HepG2 (cell line): ENCODE results near the gene C14orf93. TPM values are rescaled to one million over a fixed set of nuclear protein-coding genes. Genes with fewer than 3 reads are reported as not detected.

Experiments used
- AGO1 ChIP-seq: fragments of 200-400 bp; formaldehyde crosslinking; IDR thresholded peaks from 2 replicates; pipeline ENCODE4 v1.6.1; 2017; ENCODE audit warnings: mild to moderate bottlenecking, low read depth, low read length, moderate library complexity; ENCODE audit not compliant: poor library complexity, severe bottlenecking
- CC2D1A ChIP-seq: sonication (generic); formaldehyde crosslinking; IDR thresholded peaks from 2 replicates; pipeline ENCODE4 v1.8.1; 2023; ENCODE audit warnings: mild to moderate bottlenecking, missing genetic modification reagents
- CREB1 ChIP-seq, 2 experiments: fragments of 450-650 bp in 1 of 2; IDR thresholded peaks; 2 replicates each; pipeline ENCODE4 v1.6.1; 2016 to 2017; ENCODE audit warnings: control low read depth in 1 of 2, mild to moderate bottlenecking in 1 of 2, missing compliant biosample characterization in 1 of 2, missing genetic modification characterization in 1 of 2
- CREM ChIP-seq, 2 experiments: sonication (generic) in 1 of 2; formaldehyde crosslinking in 1 of 2; IDR thresholded peaks; 2 replicates each; pipeline versions ENCODE4 v1.4.0 to v1.6.1; 2016 to 2020; ENCODE audit warnings: antibody characterized with exemption in 1 of 2, mild to moderate bottlenecking in 1 of 2, missing genetic modification reagents in 1 of 2
- ELF1 ChIP-seq: sonication (generic); formaldehyde crosslinking; IDR thresholded peaks from 2 replicates; pipeline ENCODE4 v1.4.0; 2020; ENCODE audit warnings: missing genetic modification reagents
- KDM2A ChIP-seq: sonication (generic); formaldehyde crosslinking; IDR thresholded peaks from 2 replicates; pipeline ENCODE4 v1.4.0; 2020; ENCODE audit warnings: low read depth, missing genetic modification reagents, borderline replicate concordance
- PCBP2 ChIP-seq: fragments of 200-400 bp; formaldehyde crosslinking; optimal IDR thresholded peaks from 2 replicates; pipeline ENCODE3; 2018; ENCODE audit warnings: low read length, low read depth; ENCODE audit not compliant: poor library complexity, severe bottlenecking
- RAD51 ChIP-seq: fragments of 450-650 bp; IDR thresholded peaks from 2 replicates; pipeline ENCODE4 v1.6.1; 2016; ENCODE audit warnings: borderline replicate concordance
- SMARCC2 ChIP-seq: fragments of 450-650 bp; IDR thresholded peaks from 2 replicates; pipeline ENCODE4 v1.6.1; 2017; ENCODE audit warnings: antibody characterized with exemption, mild to moderate bottlenecking
- SMARCE1 ChIP-seq: fragments of 450-650 bp; IDR thresholded peaks from 2 replicates; pipeline ENCODE4 v1.6.1; 2017; ENCODE audit warnings: borderline replicate concordance
- ZBTB38 ChIP-seq: sonication (generic); formaldehyde crosslinking; IDR thresholded peaks from 2 replicates; pipeline ENCODE4 v1.5.1; 2020; ENCODE audit warnings: mild to moderate bottlenecking, missing genetic modification reagents
- ZFYVE20 ChIP-seq: sonication (generic); formaldehyde crosslinking; IDR thresholded peaks from 2 replicates; pipeline ENCODE4 v1.8.0; 2023; ENCODE audit warnings: low read depth, mild to moderate bottlenecking, moderate library complexity, missing genetic modification reagents, borderline replicate concordance
- ZKSCAN8 ChIP-seq: IDR thresholded peaks from 2 replicates; pipeline ENCODE4 v1.6.1; 2016; ENCODE audit warnings: borderline replicate concordance, missing genetic modification reagents, missing compliant biosample characterization
- ZMAT5 ChIP-seq: sonication (generic); formaldehyde crosslinking; IDR thresholded peaks from 2 replicates; pipeline ENCODE4 v1.5.0; 2020; ENCODE audit warnings: mild to moderate bottlenecking, low read depth, missing genetic modification reagents, borderline replicate concordance
- ZNF136 ChIP-seq: sonication (generic); formaldehyde crosslinking; IDR thresholded peaks from 2 replicates; pipeline ENCODE4 v1.8.1; 2022; ENCODE audit warnings: low read depth, mild to moderate bottlenecking, moderate library complexity, missing genetic modification reagents
- ZNF280B ChIP-seq: sonication (generic); formaldehyde crosslinking; IDR thresholded peaks from 2 replicates; pipeline ENCODE4 v1.5.0; 2020; ENCODE audit warnings: missing genetic modification reagents, mild to moderate bottlenecking, borderline replicate concordance
- ZNF777 ChIP-seq: sonication (generic); formaldehyde crosslinking; IDR thresholded peaks from 2 replicates; pipeline ENCODE4 v1.4.0; 2020; ENCODE audit warnings: missing genetic modification reagents
- polyA plus RNA-seq, 8 experiments: library from polyadenylated mRNA; depleted of rRNA in 3 of 8; stranded (reverse) in 7 of 8; unstranded in 1 of 8; fragments of >200 nt; fragmentation: Illumina TruSeq in 4 of 8; extraction: Trizol in 4 of 8; gene quantifications; 2 replicates each; pipeline versions ENCODE4 v1.2.1 to v1.2.3, GENCODE V29; 2011 to 2016; ENCODE audit warnings: low read depth in 4 of 8, missing spikeins in 1 of 8, mixed read lengths in 1 of 8; ENCODE audit not compliant: insufficient read depth in 1 of 8
- total RNA-seq, 5 experiments: library from RNA; depleted of rRNA; stranded (reverse); fragments of >200 nt; fragmentation: Illumina TruSeq; extraction: Trizol; gene quantifications; 2 replicates each; pipeline ENCODE4 v1.2.3, GENCODE V29; 2016; ENCODE audit warnings: low read depth in 1 of 5
- TF ChIP-seq, protein P1 (sequence below): sonication (generic); formaldehyde crosslinking; IDR thresholded peaks from 2 replicates; pipeline ENCODE4 v1.5.1; 2020; ENCODE audit warnings: mild to moderate bottlenecking, missing genetic modification reagents
- TF ChIP-seq, protein P2 (sequence below): sonication (generic); formaldehyde crosslinking; conservative IDR thresholded peaks from 2 replicates; pipeline ENCODE4 v1.8.0; 2022; ENCODE audit warnings: mild to moderate bottlenecking, moderate library complexity, missing genetic modification reagents
- TF ChIP-seq, protein P3 (sequence below): sonication (generic); formaldehyde crosslinking; IDR thresholded peaks from 2 replicates; pipeline ENCODE4 v1.8.0; 2022; ENCODE audit warnings: low read depth, missing genetic modification reagents

C14orf93 gene
- total and polyA plus RNA-seq, 2 of the 13 experiments (the other 11 are each of a cell fraction or from before 2014, with no cell fraction given): 11.4 to 22.5 TPM

DNA sequence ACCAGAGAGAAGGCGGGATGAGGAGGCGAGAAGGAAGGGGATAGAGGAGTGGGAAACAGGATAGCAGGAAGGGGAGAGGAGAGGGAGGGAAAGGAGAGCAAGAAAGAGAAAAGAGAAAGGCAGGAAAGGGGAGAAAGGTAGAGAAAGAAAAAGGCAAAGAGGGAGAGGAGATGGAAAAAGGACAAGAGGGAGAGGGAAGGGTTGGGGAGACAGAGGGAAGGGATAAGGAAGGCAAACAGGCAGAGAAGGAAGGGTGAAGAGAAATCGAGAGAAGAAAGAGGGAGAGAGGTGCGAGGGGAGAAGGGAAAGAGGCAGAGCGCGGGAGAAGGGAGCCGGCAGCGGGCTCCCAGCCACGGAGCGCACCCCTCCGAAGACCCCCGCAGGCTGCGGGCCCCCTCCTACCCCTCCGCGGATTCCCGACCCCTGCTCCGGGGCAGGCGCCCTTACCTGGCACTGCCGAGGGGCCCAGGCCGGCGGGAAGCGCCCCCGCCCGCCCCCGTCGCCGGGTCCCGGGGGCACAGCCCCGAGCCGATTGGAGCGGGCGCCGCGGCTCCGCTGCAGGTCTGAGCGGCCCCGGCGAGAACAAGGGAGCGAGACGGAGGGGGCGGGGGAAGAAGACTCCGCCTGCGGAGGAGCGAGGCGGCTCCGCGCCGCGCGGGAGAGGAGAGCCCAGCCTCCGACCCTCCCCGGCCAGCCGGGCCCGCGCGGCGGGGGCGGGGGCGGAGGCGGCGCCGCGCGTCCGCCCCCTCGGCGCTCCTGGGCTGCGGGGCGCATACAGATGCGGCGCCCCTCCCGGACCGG is 47.2 kb upstream of the C14orf93 start, which contains the start of gene CDH24 (continued):
- no peak for TF ChIP-seq CREB1 (IDR thresholded peaks at IDR 0.05)
- TF ChIP-seq CREB1 (CRISPR knock-in tag; IDR thresholded peaks at IDR 0.05): no peak
- no peak for TF ChIP-seq ZNF280B
- no peak for TF ChIP-seq KDM2A
- TF ChIP-seq ZNF777 (CRISPR knock-in tag): no peak
- TF ChIP-seq, protein P1, sequence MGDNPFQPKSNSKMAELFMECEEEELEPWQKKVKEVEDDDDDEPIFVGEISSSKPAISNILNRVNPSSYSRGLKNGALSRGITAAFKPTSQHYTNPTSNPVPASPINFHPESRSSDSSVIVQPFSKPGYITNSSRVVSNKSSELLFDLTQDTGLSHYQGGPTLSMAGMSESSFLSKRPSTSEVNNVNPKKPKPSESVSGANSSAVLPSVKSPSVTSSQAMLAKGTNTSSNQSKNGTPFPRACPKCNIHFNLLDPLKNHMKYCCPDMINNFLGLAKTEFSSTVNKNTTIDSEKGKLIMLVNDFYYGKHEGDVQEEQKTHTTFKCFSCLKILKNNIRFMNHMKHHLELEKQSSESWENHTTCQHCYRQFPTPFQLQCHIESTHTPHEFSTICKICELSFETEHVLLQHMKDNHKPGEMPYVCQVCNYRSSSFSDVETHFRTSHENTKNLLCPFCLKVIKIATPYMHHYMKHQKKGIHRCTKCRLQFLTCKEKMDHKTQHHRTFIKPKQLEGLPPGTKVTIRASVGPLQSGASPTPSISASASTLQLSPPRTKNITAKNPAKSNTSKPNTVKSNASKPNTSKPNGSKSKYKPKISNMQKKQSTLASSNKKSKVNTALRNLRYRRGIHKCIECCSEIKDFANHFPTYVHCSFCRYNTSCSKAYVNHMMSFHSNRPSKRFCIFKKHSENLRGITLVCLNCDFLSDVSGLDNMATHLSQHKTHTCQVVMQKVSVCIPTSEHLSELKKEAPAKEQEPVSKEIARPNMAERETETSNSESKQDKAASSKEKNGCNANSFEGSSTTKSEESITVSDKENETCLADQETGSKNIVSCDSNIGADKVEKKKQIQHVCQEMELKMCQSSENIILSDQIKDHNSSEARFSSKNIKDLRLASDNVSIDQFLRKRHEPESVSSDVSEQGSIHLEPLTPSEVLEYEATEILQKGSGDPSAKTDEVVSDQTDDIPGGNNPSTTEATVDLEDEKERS (CRISPR knock-in tag): no peak
- TF ChIP-seq SMARCC2: no peak
- TF ChIP-seq ELF1 (CRISPR knock-in tag): no peak
- 0 out of 2 replicates have a peak, but pooled peaks have one; percentile 17 for TF ChIP-seq ZNF136 (CRISPR knock-in tag)
- no peak for TF ChIP-seq ZKSCAN8 (CRISPR knock-in tag)
- no peak for TF ChIP-seq ZBTB38
- TF ChIP-seq AGO1: no peak
- TF ChIP-seq ZFYVE20: no peak
- no peak for TF ChIP-seq SMARCE1
- no peak for TF ChIP-seq CC2D1A
- TF ChIP-seq RAD51: peak; percentile 26; the same call in 1 of the 2 replicates
- TF ChIP-seq CREM (IDR thresholded peaks at IDR 0.05): no peak
- TF ChIP-seq CREM (CRISPR knock-in tag; IDR thresholded peaks at IDR 0.05): no peak
- TF ChIP-seq, protein P2, sequence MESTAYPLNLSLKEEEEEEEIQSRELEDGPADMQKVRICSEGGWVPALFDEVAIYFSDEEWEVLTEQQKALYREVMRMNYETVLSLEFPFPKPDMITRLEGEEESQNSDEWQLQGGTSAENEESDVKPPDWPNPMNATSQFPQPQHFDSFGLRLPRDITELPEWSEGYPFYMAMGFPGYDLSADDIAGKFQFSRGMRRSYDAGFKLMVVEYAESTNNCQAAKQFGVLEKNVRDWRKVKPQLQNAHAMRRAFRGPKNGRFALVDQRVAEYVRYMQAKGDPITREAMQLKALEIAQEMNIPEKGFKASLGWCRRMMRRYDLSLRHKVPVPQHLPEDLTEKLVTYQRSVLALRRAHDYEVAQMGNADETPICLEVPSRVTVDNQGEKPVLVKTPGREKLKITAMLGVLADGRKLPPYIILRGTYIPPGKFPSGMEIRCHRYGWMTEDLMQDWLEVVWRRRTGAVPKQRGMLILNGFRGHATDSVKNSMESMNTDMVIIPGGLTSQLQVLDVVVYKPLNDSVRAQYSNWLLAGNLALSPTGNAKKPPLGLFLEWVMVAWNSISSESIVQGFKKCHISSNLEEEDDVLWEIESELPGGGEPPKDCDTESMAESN: no peak
- TF ChIP-seq ZMAT5 (CRISPR knock-in tag): no peak
- TF ChIP-seq PCBP2: peak; percentile 64
- TF ChIP-seq, protein P3, sequence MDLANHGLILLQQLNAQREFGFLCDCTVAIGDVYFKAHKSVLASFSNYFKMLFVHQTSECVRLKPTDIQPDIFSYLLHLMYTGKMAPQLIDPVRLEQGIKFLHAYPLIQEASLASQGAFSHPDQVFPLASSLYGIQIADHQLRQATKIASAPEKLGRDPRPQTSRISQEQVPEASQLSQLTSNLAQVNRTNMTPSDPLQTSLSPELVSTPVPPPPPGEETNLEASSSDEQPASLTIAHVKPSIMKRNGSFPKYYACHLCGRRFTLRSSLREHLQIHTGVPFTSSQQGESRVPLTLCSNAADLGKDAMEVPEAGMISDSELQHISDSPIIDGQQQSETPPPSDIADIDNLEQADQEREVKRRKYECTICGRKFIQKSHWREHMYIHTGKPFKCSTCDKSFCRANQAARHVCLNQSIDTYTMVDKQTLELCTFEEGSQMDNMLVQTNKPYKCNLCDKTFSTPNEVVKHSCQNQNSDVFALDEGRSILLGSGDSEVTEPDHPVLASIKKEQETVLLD: peak; percentile 65; the same call in 1 of the 2 replicates
